ENCODE data around the gene PHF5A. TPM values are rescaled to one million over a fixed set of nuclear protein-coding genes. Genes with fewer than 3 reads are reported as not detected.

The PHF5A gene
- total RNA-seq, 4 donors from 2014 or later: 44.1 to 51.9 (median 45.4) TPM

DNA sequence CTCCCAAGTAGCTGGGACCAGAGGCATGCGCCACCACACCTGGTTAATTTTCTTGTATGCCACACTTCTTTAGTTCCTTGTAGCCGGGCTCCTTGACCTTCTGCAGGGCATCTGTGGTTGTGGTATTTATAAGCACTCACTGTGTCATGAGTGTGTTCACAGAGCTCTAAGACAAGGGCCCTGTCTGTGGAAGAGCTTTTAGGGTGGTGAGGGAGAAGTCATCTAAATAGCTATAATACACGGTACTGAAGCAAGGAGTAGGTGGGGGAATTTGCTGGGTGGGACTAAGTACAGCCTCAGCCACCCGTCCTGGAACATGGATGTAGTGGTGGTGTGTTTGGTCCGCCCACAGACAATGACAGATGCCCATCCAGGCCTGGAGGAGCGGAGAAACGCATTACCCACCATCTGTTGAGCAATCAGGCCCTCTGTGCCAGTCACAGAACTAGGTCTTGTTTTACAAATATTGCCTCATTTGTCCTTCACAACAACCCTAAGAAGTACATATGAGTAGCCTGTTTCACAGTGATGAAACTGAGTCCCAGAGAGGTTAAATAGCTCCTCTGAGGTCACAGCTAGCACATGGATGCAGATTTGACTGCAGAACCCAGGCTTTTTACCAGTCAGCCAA, 10.5 kb upstream of the PHF5A start:
- TF ChIP-seq, protein P1, sequence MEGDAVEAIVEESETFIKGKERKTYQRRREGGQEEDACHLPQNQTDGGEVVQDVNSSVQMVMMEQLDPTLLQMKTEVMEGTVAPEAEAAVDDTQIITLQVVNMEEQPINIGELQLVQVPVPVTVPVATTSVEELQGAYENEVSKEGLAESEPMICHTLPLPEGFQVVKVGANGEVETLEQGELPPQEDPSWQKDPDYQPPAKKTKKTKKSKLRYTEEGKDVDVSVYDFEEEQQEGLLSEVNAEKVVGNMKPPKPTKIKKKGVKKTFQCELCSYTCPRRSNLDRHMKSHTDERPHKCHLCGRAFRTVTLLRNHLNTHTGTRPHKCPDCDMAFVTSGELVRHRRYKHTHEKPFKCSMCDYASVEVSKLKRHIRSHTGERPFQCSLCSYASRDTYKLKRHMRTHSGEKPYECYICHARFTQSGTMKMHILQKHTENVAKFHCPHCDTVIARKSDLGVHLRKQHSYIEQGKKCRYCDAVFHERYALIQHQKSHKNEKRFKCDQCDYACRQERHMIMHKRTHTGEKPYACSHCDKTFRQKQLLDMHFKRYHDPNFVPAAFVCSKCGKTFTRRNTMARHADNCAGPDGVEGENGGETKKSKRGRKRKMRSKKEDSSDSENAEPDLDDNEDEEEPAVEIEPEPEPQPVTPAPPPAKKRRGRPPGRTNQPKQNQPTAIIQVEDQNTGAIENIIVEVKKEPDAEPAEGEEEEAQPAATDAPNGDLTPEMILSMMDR (IDR thresholded peaks at IDR 0.05): no peak
- TF ChIP-seq POLR2A (IDR thresholded peaks at IDR 0.05): no peak
- H3K4me3 ChIP-seq (ENCODE audit: low read depth, poor library complexity, severe bottlenecking): no peak overlapping the region
- DNase-seq (ENCODE audit: low spot score in 2 of 2): no peak
- 63 to 72% methylated on average over 7 of the region's 7 CpGs for WGBS, 2 donors
- intact Hi-C loops (cut with DNase I; ENCODE audit: low total_unique reads): no loop called here

DNA sequence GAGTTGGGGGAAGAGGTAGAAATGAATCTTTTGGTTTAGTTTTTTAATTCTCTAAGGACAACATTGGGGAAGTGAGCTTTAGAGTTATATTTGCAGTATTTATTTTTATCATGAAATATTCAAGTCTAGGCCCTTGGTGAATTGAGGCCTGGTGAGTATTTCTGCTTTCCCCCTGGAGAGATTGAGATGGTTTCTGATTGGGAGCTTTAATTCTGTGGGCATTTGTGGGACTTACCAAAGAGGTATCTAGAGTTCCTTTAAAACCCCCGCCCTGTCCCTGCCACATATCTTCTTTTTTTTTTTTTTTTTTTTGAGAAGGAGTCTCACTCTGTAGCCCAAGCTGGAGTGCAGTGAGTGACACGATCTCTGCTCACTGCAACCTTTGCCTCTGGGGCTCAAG, 10.0 kb upstream of the PHF5A start:
- intact Hi-C loops (cut with DNase I; ENCODE audit: low total_unique reads): no loop called here
- H3K4me3 ChIP-seq (ENCODE audit: low read depth, poor library complexity, severe bottlenecking): no peak overlapping the region
- 70 to 93% methylated on average over 2 of the region's 2 CpGs for WGBS, 2 donors
- DNase-seq (ENCODE audit: low spot score in 2 of 2): no peak
- no peak for TF ChIP-seq POLR2A (IDR thresholded peaks at IDR 0.05)
- TF ChIP-seq, protein P1 (IDR thresholded peaks at IDR 0.05): no peak

DNA sequence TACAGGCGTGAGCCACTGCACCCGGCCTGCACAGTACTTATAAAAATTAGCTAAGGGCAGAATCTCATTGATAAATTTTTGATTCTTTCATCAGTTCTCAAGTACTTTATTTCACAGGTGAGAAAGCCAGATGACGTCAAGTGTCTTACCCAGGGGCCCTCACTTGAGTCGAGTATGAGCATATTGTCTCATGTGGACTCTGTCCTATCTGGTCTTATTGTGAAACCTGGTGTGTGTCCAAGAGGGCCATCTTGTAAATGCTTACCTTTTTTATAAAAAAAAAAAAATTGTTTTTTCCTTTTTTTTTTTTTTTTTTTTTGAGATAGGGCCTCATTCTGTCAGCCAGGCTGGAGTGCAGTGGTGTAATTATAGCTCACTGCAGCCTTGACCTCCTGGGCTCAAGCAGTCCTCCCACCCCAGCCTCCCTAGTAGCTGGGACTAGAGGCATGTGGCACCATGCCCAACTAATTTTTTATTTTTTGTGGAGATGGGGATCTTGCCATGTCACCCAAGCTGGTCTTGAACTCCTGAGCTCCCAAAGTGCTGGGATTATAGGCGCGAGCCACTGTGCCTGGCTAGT, 6.5 kb upstream of the PHF5A start:
- intact Hi-C loops (cut with DNase I; ENCODE audit: low total_unique reads): no loop called here
- no peak for TF ChIP-seq POLR2A (IDR thresholded peaks at IDR 0.05)
- TF ChIP-seq, protein P1 (IDR thresholded peaks at IDR 0.05): no peak
- no peak overlapping the region for H3K4me3 ChIP-seq (ENCODE audit: low read depth, poor library complexity, severe bottlenecking)
- WGBS, 2 donors: 93 to 94% methylated on average over 6 of the region's 6 CpGs
- no peak for DNase-seq (ENCODE audit: low spot score in 2 of 2)

DNA sequence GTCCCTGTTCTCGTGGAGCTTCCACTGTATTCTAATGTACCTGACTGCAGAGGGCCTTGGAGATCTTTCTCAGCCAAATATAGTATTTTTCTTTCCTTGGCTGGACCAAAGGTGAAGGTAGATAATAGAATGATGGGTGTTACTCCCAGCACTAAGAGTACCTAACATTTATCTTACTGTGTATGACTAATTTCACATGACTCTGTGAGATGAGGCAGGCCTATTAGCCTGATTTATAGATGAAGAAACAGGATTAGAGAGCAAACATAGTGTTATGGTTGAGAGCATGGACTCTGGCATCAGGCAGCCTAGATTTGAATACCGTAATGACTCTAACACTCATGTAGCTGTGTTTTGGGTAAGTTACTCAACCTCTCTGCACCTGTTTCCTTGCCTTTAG, 3.1 kb upstream of the PHF5A start:
- H3K4me3 ChIP-seq (ENCODE audit: low read depth, poor library complexity, severe bottlenecking): no peak overlapping the region
- no peak for DNase-seq (ENCODE audit: low spot score in 2 of 2)
- TF ChIP-seq, protein P1 (IDR thresholded peaks at IDR 0.05): no peak
- TF ChIP-seq POLR2A (IDR thresholded peaks at IDR 0.05): no peak
- 65 to 78% methylated on average over 2 of the region's 2 CpGs for WGBS, 2 donors
- intact Hi-C loops (cut with DNase I; ENCODE audit: low total_unique reads): no loop called here

DNA sequence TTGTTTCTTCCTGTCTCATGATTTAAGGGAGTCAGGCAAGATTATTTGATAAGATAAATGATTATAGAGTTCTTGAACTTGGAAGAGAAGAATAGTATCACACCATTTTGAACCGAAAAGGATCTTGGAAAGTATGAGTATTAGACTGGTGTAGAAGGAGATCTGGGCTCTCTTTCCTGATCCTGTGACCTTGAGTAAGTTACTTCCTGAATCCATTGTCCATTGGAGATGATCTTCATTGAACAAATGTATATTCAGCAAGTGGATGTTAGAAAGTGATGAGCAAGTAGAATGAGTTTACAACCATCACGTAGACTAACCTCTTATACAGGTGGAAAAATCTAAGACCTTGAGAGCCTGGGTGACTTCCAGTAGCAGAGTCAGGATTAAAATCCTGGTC, 2.4 kb upstream of the PHF5A start:
- H3K4me3 ChIP-seq (ENCODE audit: low read depth, poor library complexity, severe bottlenecking): no peak overlapping the region
- 80 to 87% methylated on average over 2 of the region's 2 CpGs for WGBS, 2 donors
- TF ChIP-seq, protein P1 (IDR thresholded peaks at IDR 0.05): no peak
- no peak for TF ChIP-seq POLR2A (IDR thresholded peaks at IDR 0.05)
- DNase-seq (ENCODE audit: low spot score in 2 of 2): no peak
- intact Hi-C loops (cut with DNase I; ENCODE audit: low total_unique reads): no loop called here

Data from lower leg skin (tissue), 4 donors.